GM19043 (cell line): ENCODE data around the gene ODAD4.
"Not testable (repeated sequence)": the region's sequence is repeated elsewhere in the genome, so short reads cannot be mapped to it uniquely, and the experiment has no call there.

Source experiments
- ATAC-seq: cut with Tn5 transposase; IDR thresholded peaks from one replicate; pipeline ENCODE4 v1.9.1; 2021; ENCODE audit warnings: low read depth; ENCODE audit not compliant: unreplicated experiment

Gene ODAD4

DNA sequence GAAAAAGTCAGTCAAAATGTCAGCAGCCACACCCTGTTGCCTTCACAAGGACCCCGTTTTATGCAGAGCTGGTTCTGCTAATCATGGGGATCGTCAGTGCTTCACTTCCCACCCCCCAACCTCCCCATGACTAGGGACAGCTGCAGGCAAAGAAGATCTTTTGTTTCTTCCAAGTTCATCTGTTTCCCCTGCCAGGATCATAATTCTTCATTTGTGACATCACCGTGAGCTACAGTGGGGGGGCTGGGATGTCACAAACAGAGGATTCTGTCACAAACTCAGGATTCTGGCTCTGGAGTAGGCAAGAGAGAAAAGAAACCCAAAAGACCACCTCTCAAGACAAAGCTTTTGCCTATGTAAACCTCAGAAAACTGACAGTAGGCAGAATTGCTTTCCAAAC is 62.2 kb downstream of the ODAD4 start:
- ATAC-seq, result no peak

DNA sequence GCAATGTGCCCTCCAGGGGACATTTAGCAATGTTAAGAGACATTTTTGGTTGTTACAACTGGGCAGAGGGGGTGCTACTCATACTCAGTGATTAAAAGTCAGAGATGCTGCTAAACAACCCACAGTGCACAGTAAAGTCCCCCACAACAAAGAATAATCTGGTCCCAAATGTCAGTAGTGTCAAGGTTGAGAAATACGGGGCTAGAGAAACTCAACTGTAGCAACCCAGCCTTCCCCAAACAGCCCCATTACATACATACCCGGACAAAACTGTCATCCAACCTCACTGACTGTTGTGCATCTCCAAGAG is 66.4 kb downstream of the ODAD4 start:
- ATAC-seq, result no peak

- no peak for ATAC-seq
Observed at GRCh38 chr17:41998497-41998896, 68.1 kb downstream of the ODAD4 start.

DNA sequence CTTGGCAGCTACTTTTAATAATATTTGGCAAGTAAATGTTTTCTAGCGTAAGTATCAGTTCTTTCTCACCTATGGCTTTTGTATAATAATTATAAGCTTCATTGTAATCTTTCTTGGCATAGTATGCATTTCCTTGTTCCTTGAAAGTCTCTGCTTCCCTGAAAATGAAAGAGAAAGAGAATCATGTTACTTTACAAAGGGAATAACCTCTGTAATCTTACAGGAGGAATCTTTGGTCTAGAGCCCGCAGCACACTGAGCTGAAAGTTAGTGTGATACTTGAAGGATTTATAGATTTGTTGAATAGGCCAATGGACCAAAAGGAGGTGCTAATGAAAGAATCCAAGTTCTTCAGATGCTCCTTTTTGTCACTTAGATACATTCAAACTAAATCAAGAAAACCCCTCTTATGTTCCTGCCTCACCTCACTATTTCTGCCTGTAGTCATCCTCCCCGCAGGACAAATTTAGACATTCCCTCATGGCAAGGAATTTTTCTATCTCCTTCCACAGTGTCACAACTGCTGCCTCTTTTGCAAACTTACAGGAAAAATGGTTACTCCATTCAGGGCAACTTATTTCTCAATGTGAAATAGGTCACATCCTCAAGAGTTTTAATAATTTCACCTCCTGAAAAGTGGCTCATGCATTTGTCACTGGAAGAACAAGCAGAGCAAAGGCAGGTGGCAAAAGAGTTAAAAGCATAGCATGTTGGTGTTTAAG is 70.2 kb downstream of the ODAD4 start:
- no peak for ATAC-seq

DNA sequence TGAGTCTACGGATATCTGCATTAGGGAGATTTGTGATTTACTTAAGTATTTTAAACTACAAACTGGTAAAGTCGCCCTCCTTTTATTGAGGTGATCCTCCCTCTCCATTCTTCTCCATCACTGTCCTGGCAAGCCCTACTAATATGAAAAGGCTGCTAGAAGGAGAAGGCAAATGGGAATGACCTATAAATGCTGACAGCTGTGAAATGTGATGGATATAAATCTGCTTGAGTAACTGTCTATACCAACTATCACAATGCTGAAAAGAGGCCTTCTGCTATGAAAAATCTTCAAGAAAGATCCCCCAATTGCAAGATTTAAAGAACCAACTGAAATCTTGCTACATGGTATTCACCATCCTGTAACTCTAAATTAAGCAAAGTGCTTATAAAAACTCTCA is 71.3 kb downstream of the ODAD4 start:
- ATAC-seq, result no peak

- ATAC-seq, result no peak
Observed at GRCh38 chr17:42002175-42002791, 71.9 kb downstream of the ODAD4 start.

DNA sequence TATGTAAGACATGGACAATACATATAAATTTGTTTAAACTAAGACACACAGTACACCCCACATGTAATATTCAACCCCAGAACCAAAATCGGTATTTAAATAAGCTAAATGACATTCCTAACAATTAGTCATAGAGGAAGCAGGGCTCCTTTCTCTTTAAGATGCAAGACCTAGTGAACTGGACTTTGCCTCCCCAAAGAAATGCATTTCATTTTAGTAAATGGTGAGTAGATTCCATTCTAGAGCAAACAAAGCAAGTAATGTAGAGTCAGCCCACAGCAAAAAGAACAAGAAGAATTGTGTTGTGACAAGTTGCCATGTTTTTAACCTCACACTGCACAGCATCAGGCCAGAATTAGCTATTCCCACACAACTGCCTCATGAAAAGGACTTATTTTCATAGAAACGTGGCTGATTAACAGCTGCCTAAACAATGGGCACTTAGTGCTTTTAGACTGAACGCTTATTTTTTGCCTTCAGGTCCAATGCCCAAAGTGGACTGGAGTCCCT is 72.4 kb downstream of the ODAD4 start:
- ATAC-seq, result no peak

- ATAC-seq, result no peak
Observed at GRCh38 chr17:42005166-42005565, 74.7 kb downstream of the ODAD4 start.

DNA sequence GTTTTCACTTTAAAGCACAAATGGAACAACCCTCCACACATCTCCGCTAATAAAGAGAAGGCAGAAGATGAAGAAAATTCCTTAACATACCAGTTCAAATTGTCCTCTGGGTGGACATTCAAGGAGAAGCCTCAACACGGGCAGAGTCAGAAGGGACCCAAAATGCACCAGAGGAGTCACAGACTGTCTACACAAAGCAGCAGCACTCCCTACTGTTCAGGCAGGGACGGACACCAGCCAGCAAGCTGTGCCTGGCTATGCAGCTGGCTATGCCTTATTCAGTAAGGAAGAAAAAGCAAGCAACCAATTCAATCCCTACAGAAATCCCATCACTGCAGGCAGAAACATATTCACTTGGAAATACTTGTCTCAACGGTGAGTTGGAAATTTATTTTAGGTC is 78.8 kb downstream of the ODAD4 start:
- ATAC-seq, result no peak

DNA sequence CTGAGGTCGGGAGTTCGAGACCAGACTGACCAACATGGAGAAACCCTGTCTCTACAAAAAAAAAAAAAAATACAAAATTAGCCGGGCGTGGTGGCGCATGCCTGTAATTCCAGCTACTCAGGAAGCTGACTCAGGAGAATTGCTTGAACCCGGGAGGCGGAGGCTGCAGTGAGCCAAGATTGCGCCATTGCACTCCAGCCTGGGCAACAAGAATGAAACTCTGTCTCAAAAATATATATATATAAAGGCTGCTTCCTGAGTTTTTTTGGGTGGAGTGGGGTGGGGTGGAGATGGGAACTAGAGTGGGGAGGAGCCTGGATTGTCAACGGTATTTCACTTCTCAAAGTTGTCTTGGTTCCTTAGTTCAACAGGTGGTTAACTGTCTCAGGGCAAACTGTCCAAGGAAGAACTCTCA is 79.9 kb downstream of the ODAD4 start:
- ATAC-seq, result not testable (repeated sequence)

DNA sequence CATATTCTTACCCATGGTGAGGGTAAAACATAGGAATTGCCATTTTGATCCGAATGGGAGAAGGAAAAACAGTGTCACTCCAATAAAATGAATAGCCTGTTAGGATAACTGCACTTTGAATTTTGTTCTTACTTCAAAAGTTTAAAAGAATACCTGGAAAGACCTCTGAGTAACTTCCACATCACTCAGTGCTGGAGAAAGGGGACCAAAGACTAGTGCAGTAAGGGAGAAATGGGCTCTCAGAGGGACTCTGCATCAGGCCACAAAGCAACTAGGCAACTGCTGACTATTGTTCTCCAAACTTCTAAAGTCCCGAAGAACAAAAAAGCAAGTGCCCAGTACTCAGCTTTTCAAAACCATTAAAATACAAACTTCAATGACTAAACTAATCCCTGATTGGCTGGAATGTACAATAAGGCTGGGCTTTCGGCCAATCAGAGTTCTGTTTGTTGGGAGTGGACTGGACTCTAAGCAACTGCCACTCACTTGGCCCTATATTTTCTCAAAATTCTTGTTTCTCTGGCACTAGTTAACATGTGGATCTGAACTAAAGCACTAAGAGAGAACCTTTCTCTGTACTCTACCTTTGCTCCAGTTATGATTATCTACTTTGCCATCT is 80.6 kb downstream of the ODAD4 start:
- no peak for ATAC-seq

DNA sequence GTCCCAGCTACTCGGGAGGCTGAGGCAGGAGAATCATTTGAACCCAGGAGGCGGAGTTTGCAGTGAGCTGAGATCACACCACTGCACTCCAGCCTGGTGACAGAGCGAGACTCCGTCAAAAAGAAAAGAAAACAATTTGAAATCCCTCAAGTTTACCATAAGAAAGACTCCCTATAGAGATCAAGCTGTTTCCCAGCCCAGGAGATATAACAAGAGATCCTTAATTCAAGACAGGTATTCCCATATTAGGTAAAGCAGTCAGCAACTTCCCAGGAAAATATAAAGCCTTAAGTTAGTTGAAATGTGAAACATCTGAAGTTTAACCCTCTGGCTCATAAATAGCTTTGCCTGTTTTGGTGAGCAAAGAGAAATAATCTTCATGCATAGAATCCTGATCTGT is 81.9 kb downstream of the ODAD4 start:
- ATAC-seq, result not testable (repeated sequence)

- not testable (repeated sequence) for ATAC-seq
Observed at GRCh38 chr17:42013740-42014139, 83.3 kb downstream of the ODAD4 start.
